ENCODE data around the gene CHMP1A.

Gene CHMP1A

DNA sequence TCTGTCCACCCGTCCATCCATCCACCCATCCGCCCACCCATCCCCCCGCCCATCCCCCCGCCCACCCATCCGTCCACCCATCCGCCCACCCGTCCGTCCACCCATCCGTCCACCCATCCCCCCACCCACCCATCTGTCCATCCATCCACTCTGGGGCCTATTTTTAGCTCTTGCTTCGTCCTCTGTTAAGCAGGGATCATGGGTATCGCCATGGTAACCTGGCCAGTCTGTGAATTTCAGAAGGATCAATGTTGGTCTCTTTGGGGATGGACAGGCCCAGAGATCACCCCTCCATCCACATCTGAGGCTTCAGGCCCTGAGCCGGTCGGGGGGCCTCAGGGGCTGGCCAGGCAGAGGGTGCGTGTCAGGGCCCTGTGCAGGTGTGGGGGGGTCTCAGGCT, 59.3 kb downstream of the CHMP1A start:
- Histone ChIP-seq H3K27me3 (ENCODE audit: control insufficient read depth in 1 of 2, insufficient read depth in 2 of 2, low read length in 2 of 2) (peaks cover 0 to 4% of the 10 kb centered on the region in 2 donors), H3K36me3 (ENCODE audit: insufficient read depth, low read length) (no peaks in the 10 kb centered on the region), H3K9me3 (ENCODE audit: low read length) (no peaks in the 10 kb centered on the region), H3K4me3 (ENCODE audit: low read depth in 1 of 2, low read length in 2 of 2) (no peak overlapping the region), H3K27ac (ENCODE audit: low read depth, low read length) (no peak overlapping the region), H3K9ac (ENCODE audit: low read length) (no peak overlapping the region), H3K4me1 (ENCODE audit: insufficient read depth, low read length) (no peaks in the 10 kb centered on the region)

DNA sequence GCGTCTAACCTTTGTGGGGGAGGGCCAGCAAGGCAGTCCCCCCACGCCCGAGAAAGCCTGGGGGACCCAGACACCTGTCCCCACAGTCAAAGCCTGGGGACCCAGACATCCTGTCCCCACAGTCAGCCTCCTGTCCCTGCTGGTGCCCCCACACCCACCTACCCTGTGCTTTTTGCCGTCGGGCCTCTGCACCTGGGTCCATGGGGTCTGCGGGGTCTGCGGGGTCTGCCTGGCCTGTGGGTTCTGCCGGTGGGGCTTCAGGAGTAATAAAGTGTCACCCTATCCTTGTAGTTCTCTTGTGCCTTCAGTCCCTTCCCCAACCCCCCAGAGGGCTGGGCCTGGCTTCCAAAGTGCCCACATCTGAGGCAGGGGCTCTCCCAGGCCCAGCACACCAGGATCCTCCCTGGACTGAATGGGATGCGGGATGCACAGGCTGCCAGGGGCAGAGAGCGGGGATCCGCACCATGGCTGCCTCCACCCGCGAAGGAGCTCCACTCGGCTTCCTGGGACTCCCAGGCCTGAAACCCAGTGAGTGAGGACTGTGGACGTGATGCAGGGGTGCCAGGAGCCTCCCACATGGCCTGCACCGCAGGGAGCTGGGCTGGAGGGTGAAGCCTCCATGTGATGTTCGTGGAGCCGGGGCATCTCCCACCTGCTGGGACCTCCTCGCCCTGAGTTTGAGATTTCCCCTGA, 60.4 kb downstream of the CHMP1A start:
- Histone ChIP-seq H3K27ac (ENCODE audit: low read depth, low read length) (no peak overlapping the region), H3K36me3 (ENCODE audit: insufficient read depth, low read length) (no peaks in the 10 kb centered on the region), H3K4me3 (ENCODE audit: low read depth in 1 of 2, low read length in 2 of 2) (no peak overlapping the region), H3K4me1 (ENCODE audit: insufficient read depth, low read length) (no peaks in the 10 kb centered on the region), H3K9ac (ENCODE audit: low read length) (no peak overlapping the region), H3K27me3 (ENCODE audit: control insufficient read depth in 1 of 2, insufficient read depth in 2 of 2, low read length in 2 of 2) (peaks cover 0 to under 1% of the 10 kb centered on the region in 2 donors), H3K9me3 (ENCODE audit: low read length) (no peaks in the 10 kb centered on the region)

DNA sequence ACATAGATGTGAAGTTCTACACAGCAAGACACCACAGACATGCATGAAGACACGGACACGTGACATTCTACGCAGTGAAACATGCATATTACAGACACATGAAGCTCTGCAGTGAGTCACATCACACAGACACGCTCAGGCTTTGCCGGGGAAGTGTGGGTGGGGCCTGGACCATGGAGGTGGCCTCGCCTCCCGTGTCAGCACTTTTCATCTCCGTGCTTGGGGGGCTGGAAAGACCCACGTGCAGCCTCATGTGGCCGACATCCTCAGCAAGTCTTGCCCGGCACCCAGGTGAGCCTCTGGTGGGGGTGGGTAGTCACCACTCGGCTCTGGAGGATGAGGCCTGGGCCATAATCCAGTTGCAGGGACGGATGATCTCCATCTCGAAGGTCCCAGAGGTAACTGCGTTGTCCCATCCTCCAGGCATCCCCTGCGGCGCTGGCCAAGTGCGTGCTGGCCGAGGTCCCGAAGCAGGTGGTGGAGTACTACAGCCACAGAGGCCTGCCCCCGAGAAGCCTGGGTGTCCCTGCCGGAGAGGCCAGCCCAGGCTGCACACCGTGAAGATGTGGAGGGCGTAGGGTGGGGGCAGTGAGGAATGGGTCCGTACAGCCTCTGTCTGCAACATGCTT, 61.3 kb downstream of the CHMP1A start:
- no peak overlapping the region for H3K27ac ChIP-seq (ENCODE audit: low read depth, low read length)
- H3K9me3 ChIP-seq (ENCODE audit: low read length), result no peaks in the 10 kb centered on the region
- no peak overlapping the region for H3K9ac ChIP-seq (ENCODE audit: low read length)
- H3K4me1 ChIP-seq (ENCODE audit: insufficient read depth, low read length), result no peaks in the 10 kb centered on the region
- no peaks in the 10 kb centered on the region for H3K36me3 ChIP-seq (ENCODE audit: insufficient read depth, low read length)
- no peak overlapping the region for H3K4me3 ChIP-seq (ENCODE audit: low read depth in 1 of 2, low read length in 2 of 2)
- H3K27me3 ChIP-seq (ENCODE audit: control insufficient read depth in 1 of 2, insufficient read depth in 2 of 2, low read length in 2 of 2), result no peaks in the 10 kb centered on the region

DNA sequence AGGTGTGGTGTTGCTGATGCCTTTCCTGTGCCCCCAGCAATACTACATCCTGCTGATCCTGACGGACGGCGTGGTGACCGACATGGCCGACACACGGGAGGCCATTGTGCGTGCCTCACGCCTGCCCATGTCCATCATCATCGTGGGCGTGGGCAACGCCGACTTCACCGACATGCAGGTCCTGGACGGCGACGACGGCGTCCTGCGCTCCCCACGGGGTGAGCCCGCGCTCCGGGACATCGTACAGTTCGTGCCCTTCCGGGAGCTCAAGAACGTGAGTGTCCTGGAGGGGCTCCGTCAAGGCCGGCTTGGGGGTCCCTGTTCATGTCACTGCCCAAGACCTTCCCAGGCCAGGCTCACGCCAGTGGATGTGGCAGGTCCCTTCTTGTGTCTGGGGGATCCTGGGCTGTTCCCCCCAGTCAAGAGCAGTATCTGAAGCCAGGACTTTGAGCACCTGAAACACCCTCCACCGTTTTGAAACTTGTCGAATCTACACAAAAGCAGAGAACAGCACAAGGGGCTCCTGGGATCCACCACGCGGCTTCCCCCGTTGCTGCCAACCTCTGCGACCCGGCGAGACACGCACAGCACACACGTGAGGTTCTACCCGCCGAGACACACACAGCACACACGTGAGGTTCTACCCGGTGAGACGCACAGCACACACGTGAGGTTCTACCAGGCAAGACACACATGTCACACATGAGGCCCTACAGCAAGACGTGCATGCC, 62.0 kb downstream of the CHMP1A start:
- Histone ChIP-seq H3K4me3 (ENCODE audit: low read depth in 1 of 2, low read length in 2 of 2) (no peak overlapping the region), H3K27me3 (ENCODE audit: control insufficient read depth in 1 of 2, insufficient read depth in 2 of 2, low read length in 2 of 2) (no peaks in the 10 kb centered on the region), H3K4me1 (ENCODE audit: insufficient read depth, low read length) (no peaks in the 10 kb centered on the region), H3K27ac (ENCODE audit: low read depth, low read length) (no peak overlapping the region), H3K36me3 (ENCODE audit: insufficient read depth, low read length) (no peaks in the 10 kb centered on the region), H3K9me3 (ENCODE audit: low read length) (no peaks in the 10 kb centered on the region), H3K9ac (ENCODE audit: low read length) (no peak overlapping the region)
